K562 (cell line): ENCODE results near the gene GIPR. TPM values are rescaled to one million over a fixed set of nuclear protein-coding genes. Genes with fewer than 3 reads are reported as not detected.
A peak's percentile ranks its signal among the peaks of the same experiment; 100 is the strongest.

Experiments used
- ATAC-seq: fragments of 200-7000 bp; cut with Tn5 transposase; 3 replicates; pipeline ENCODE4 v1.9.1; 2020; ENCODE audit warnings: moderate library complexity
- BruUV-seq: library from RNA; stranded (reverse); fragments of 400-500 nt; replicated peaks from 2 replicates; lab custom pipeline; 2021; lab: Mats Ljungman, UMichigan
- CTCF ChIA-PET: fragments of 300-600 bp; formaldehyde crosslinking; extraction: SDS; loops from one replicate; lab custom pipeline; 2021; ENCODE audit warnings: low intra/inter-chr PET ratio; lab: Yijun Ruan, JAX
- POLR2A ChIA-PET: fragments of 300-600, 350-650 bp; sonication (Branson Sonifier 250); formaldehyde crosslinking; extraction: SDS; loops from one replicate; lab custom pipeline; 2021; ENCODE audit warnings: antibody characterized with exemption, inconsistent platforms; lab: Yijun Ruan, JAX
- DNase-seq, 4 experiments: peaks; one replicate each; pipeline versions ENCODE4 v3.0.0 to v3.0.0-alpha.2; 2011 to 2018; ENCODE audit warnings: low spot score in 3 of 4, mixed read lengths in 3 of 4; ENCODE audit errors: extremely low read depth in 1 of 4
- FAIRE-seq: peaks from 2 replicates; lab custom pipeline; 2011; peaks lifted over from hg19 to GRCh38; lab: Jason Lieb, UNC
- H2AFZ ChIP-seq: 2 replicates; pipeline ENCODE4 v1.6.0; 2011; ENCODE audit warnings: low read depth, low read length, control low read depth, inconsistent platforms
- H3K27ac ChIP-seq: fragments of 200-600 bp; 3 replicates; pipeline ENCODE4 v1.8.0; 2011; ENCODE audit warnings: low read depth, mild to moderate bottlenecking, control low read depth, inconsistent platforms, low read length, moderate library complexity, mixed read lengths; ENCODE audit errors: extremely low read depth
- H3K27me3 ChIP-seq, 2 experiments: fragments of 300-600 bp in 1 of 2; 2 replicates in 1 of 2; 3 replicates in 1 of 2; pipeline versions ENCODE4 v1.6.0 to v1.8.0; 2011; ENCODE audit warnings: inconsistent platforms in 2 of 2, low read length in 2 of 2, mild to moderate bottlenecking in 1 of 2, mixed read lengths in 1 of 2, moderate library complexity in 1 of 2; ENCODE audit not compliant: control insufficient read depth in 2 of 2, insufficient read depth in 2 of 2
- H3K36me3 ChIP-seq: fragments of 300-600 bp; 3 replicates; pipeline ENCODE4 v1.8.0; 2011; ENCODE audit warnings: mild to moderate bottlenecking, low read length, inconsistent platforms; ENCODE audit not compliant: control insufficient read depth, insufficient read depth
- H3K4me1 ChIP-seq, 2 experiments: fragments of 200-600 bp in 1 of 2; replicated peaks in 1 of 2; 2 replicates in 1 of 2; 3 replicates in 1 of 2; pipeline versions ENCODE4 v1.5.1 to v1.8.0; 2011; ENCODE audit warnings: inconsistent platforms in 2 of 2, low read length in 2 of 2, mild to moderate bottlenecking in 1 of 2, mixed read lengths in 1 of 2, moderate library complexity in 1 of 2; ENCODE audit not compliant: control insufficient read depth in 2 of 2, insufficient read depth in 2 of 2
- H3K4me2 ChIP-seq: 2 replicates; pipeline ENCODE4 v1.6.1; 2011; ENCODE audit warnings: low read length, control low read depth, inconsistent platforms, mixed read lengths; ENCODE audit not compliant: insufficient read depth
- H3K4me3 ChIP-seq: fragments of 200-600 bp; sonication (generic), shearing (Covaris generic); 2 replicates; pipeline ENCODE4 v1.5.1; 2016; ENCODE audit warnings: control low read depth, inconsistent platforms
- H3K79me2 ChIP-seq: fragments of 200-600 bp; 3 replicates; pipeline ENCODE4 v1.8.0; 2011; ENCODE audit warnings: low read length, inconsistent platforms; ENCODE audit not compliant: control insufficient read depth, insufficient read depth
- H3K9ac ChIP-seq, 2 experiments: 2 replicates each; pipeline versions ENCODE4 v1.6.0 to v1.6.1; 2011; ENCODE audit warnings: low read depth in 2 of 2, low read length in 2 of 2, control low read depth in 1 of 2, inconsistent platforms in 1 of 2, mild to moderate bottlenecking in 1 of 2, mixed read lengths in 1 of 2; ENCODE audit not compliant: insufficient read depth in 1 of 2
- H3K9me1 ChIP-seq: one replicate; pipeline ENCODE4 v1.6.0; 2011; ENCODE audit warnings: inconsistent platforms, mild to moderate bottlenecking, low read length, moderate library complexity; ENCODE audit not compliant: control insufficient read depth, insufficient read depth
- H3K9me3 ChIP-seq: replicated peaks from 2 replicates; pipeline ENCODE4 v1.5.1; 2011; ENCODE audit warnings: low read depth, low read length, inconsistent platforms; ENCODE audit not compliant: control insufficient read depth, insufficient read depth
- H4K20me1 ChIP-seq: replicated peaks from 2 replicates; pipeline ENCODE4 v1.6.1; 2011; ENCODE audit warnings: low read length, inconsistent platforms, mixed read lengths; ENCODE audit not compliant: control insufficient read depth, insufficient read depth
- BHLHE40 ChIP-seq: IDR thresholded peaks from 2 replicates; pipeline ENCODE4 v1.6.1; 2011; ENCODE audit warnings: low read length, improper control_type of control experiment
- CHD2 ChIP-seq: IDR thresholded peaks from 2 replicates; pipeline ENCODE4 v1.6.1; 2011; ENCODE audit warnings: low read depth, low read length
- FOXK2 ChIP-seq, 2 experiments: fragments of 450-650 bp; IDR thresholded peaks in 1 of 2; conservative IDR thresholded peaks in 1 of 2; 2 replicates each; pipeline ENCODE4 v1.6.1; 2016; ENCODE audit warnings: low read depth in 2 of 2, mild to moderate bottlenecking in 1 of 2
- HBP1 ChIP-seq: fragments of 450-650 bp; formaldehyde crosslinking; IDR thresholded peaks from 2 replicates; pipeline ENCODE4 v1.4.0; 2022; ENCODE audit warnings: missing genetic modification characterization
- HDAC8 ChIP-seq: fragments of 450-650 bp; IDR thresholded peaks from 2 replicates; pipeline ENCODE4 v1.6.1; 2016; ENCODE audit warnings: mild to moderate bottlenecking, missing genetic modification characterization, moderate library complexity, missing compliant biosample characterization
- HEY1 ChIP-seq: fragments of 250-450 bp; sonication (Bioruptor Pico); IDR thresholded peaks from 2 replicates; pipeline ENCODE4 v1.5.0; 2020; ENCODE audit warnings: mild to moderate bottlenecking, moderate library complexity, borderline replicate concordance
- HMGXB4 ChIP-seq: sonication (generic); formaldehyde crosslinking; IDR thresholded peaks from 2 replicates; pipeline ENCODE4 v1.8.1; 2023; ENCODE audit warnings: mild to moderate bottlenecking, missing genetic modification reagents
- ID3 ChIP-seq, 2 experiments: fragments of 250-450 bp in 1 of 2; fragments of 450-650 bp in 1 of 2; sonication (Bioruptor Pico) in 1 of 2; IDR thresholded peaks; 2 replicates each; pipeline versions ENCODE4 v1.6.1 to v1.8.0; 2016 to 2021; ENCODE audit warnings: mild to moderate bottlenecking in 2 of 2, moderate library complexity in 2 of 2, missing compliant biosample characterization in 1 of 2, missing genetic modification characterization in 1 of 2
- MEIS2 ChIP-seq: fragments of 450-650 bp; IDR thresholded peaks from 2 replicates; pipeline ENCODE4 v1.6.1; 2014; ENCODE audit warnings: mild to moderate bottlenecking; ENCODE audit not compliant: partially characterized antibody
- OTX1 ChIP-seq: fragments of 450-650 bp; formaldehyde crosslinking; IDR thresholded peaks from 2 replicates; pipeline ENCODE4 v1.4.0; 2022; ENCODE audit warnings: mild to moderate bottlenecking
- PCBP1 ChIP-seq: fragments of 200-400 bp; formaldehyde crosslinking; IDR thresholded peaks from 2 replicates; pipeline ENCODE4 v1.6.1; 2018; ENCODE audit warnings: mild to moderate bottlenecking, low read depth, low read length; ENCODE audit not compliant: poor library complexity, severe bottlenecking
- TGIF2 ChIP-seq: sonication (generic); formaldehyde crosslinking; IDR thresholded peaks from 2 replicates; pipeline ENCODE4 v1.8.1; 2022; ENCODE audit warnings: mild to moderate bottlenecking, missing genetic modification reagents, moderate library complexity
- TOE1 ChIP-seq, 2 experiments: fragments of 450-650 bp in 1 of 2; sonication (generic) in 1 of 2; formaldehyde crosslinking in 1 of 2; IDR thresholded peaks; 2 replicates each; pipeline versions ENCODE4 v1.7.1 to v1.8.0; 2016 to 2022; ENCODE audit warnings: borderline replicate concordance in 2 of 2, mild to moderate bottlenecking in 2 of 2, antibody characterized with exemption in 1 of 2, inconsistent platforms in 1 of 2, low read depth in 1 of 2, missing genetic modification reagents in 1 of 2, moderate library complexity in 1 of 2
- ZNF764 ChIP-seq: fragments of 250-450 bp; sonication (Bioruptor Pico); IDR thresholded peaks from 2 replicates; pipeline ENCODE4 v1.4.0; 2020; ENCODE audit warnings: low read depth, mild to moderate bottlenecking, moderate library complexity
- WGBS: fragments of 100-300 bp; shearing (Covaris generic); methylation state at CpG from one replicate; pipeline ENCODE4 v1.1.6; 2016; ENCODE audit warnings: low coverage, mixed read lengths; ENCODE audit not compliant: insufficient coverage; ENCODE audit errors: missing lambda C conversion rate; 5-methylcytosine and 5-hydroxymethylcytosine counted together
- in situ Hi-C: fragments of 300-500 bp; cut with MboI; formaldehyde crosslinking; loops from 4 replicates; pipeline ENCODE4 v1.15.0; 2018; ENCODE audit warnings: inconsistent platforms, mixed read lengths
- intact Hi-C: fragments of 100-400 bp; cut with micrococcal nuclease; formaldehyde crosslinking; loops from 2 replicates; pipeline ENCODE4 v1.14.2; 2022
- polyA plus RNA-seq, 8 experiments: library from polyadenylated mRNA; depleted of rRNA in 4 of 8; stranded (reverse) in 5 of 8; unstranded in 3 of 8; fragments of >200 nt; fragmentation: Nextera tagmentation in 2 of 8; fragmentation: Illumina TruSeq in 1 of 8; extraction: Ambion mirVana in 2 of 8; extraction: Trizol in 1 of 8; gene quantifications; 2 replicates each; pipeline versions ENCODE4 v1.2.1 to v1.2.3, GENCODE V29; 2011 to 2014; ENCODE audit warnings: inconsistent platforms in 1 of 8, missing spikeins in 1 of 8
- total RNA-seq, 7 experiments: library from RNA; depleted of rRNA in 6 of 7; stranded (reverse); fragments of >200 nt in 6 of 7; fragmentation: Illumina TruSeq in 2 of 7; extraction: Trizol in 2 of 7; gene quantifications; 2 replicates each; pipeline versions ENCODE4 v1.2.1 to v1.2.3, GENCODE V29; 2011 to 2021; ENCODE audit warnings: low replicate concordance in 1 of 7

Gene GIPR
- total and polyA plus RNA-seq, 9 of the 15 experiments (the other 6 are each of a cell fraction or from before 2014, with no cell fraction given) = 2.2 to 26.8 (median 12.7) TPM

GRCh38 chr19:45645631-45646344 lies 22.2 kb upstream of the GIPR start (continued):
- TF ChIP-seq HMGXB4 (no peak), PCBP1 (no peak), TGIF2 (CRISPR knock-in tag) (no peak), ZNF764 (CRISPR knock-in tag) (no peak), BHLHE40 (peak; percentile 17; the same call in 1 of the 2 replicates)
- TF ChIP-seq, all 486 proteins: peak for 116

- in situ Hi-C loops = no loop called here
- no peak for FAIRE-seq
- Histone ChIP-seq H3K4me1 (peaks cover 14 to 39% of the 10 kb centered on the region in 2 experiments; a peak in 4 of 5 replicates), H2AFZ (peak overlapping the region; percentile 93), H3K27ac (peak overlapping the region; percentile 68), H3K79me2 (no peaks in the 10 kb centered on the region), H4K20me1 (no peaks in the 10 kb centered on the region), H3K9me1 (no peaks in the 10 kb centered on the region), H3K27me3 (no peaks in the 10 kb centered on the region), H3K4me3 (peak overlapping the region; percentile 41), H3K36me3 (no peaks in the 10 kb centered on the region), H3K9me3 (no peaks in the 10 kb centered on the region), H3K9ac (peak overlapping the region; percentile 53 to 73; a peak in 3 of 4 replicates), H3K4me2 (peak overlapping the region; percentile 79)
- WGBS = 9% methylated on average over 8 of the region's 9 CpGs
- DNase-seq = no peak
- BruUV-seq = no TSS peak
- POLR2A ChIA-PET = interaction anchor here (0.6 to 1.4 kb wide), 8 partner anchors 21 to 178 kb away, joined by 3 to 12 read pairs (median 4); partner anchors contain the start of genes GIPR and SIX5
- CTCF ChIA-PET = interaction anchor here (0.6 kb wide), 1 partner anchor 162 kb away, joined by 3 read pairs; no protein-coding TSS in a partner anchor
- intact Hi-C loops = no loop called here
- no peak for ATAC-seq
- TF ChIP-seq OTX1 = no peak
- no peak for TF ChIP-seq TOE1 (IDR thresholded peaks at IDR 0.05; ENCODE audit: borderline replicate concordance)
- no peak for TF ChIP-seq TOE1 (CRISPR knock-in tag; IDR thresholded peaks at IDR 0.05; ENCODE audit: borderline replicate concordance, low read depth)
- no peak for TF ChIP-seq CHD2
- no peak for TF ChIP-seq HEY1 (CRISPR knock-in tag)
- no peak for TF ChIP-seq HDAC8 (tag)
- no peak for TF ChIP-seq ID3 (CRISPR knock-in tag; IDR thresholded peaks at IDR 0.05)
- no peak for TF ChIP-seq ID3 (tag; IDR thresholded peaks at IDR 0.05)
- no peak for TF ChIP-seq HBP1 (CRISPR knock-in tag)
- TF ChIP-seq FOXK2 (conservative IDR thresholded peaks at IDR 0.05 in 1 of 2, IDR thresholded peaks at IDR 0.05 in 1 of 2; ENCODE audit: low read depth in 2 of 2) = no peak; a peak in 1 of 4 replicates
- TF ChIP-seq MEIS2 = no peak
Measured at GRCh38 chr19:45646345-45646698, 21.7 kb upstream of the GIPR start.
